Keratinocyte (primary cell): Measurements from ENCODE around the gene HS3ST3A1. TPM values are rescaled to one million over a fixed set of nuclear protein-coding genes. Genes with fewer than 3 reads are reported as not detected.

ENCODE experiments used
- DNase-seq: peaks from one replicate; pipeline ENCODE4 v3.0.0-alpha.2; 2011; ENCODE audit warnings: low read depth, missing footprints, low spot score
- FAIRE-seq: peaks from 2 replicates; lab custom pipeline; 2011; peaks lifted over from hg19 to GRCh38; lab: Jason Lieb, UNC
- H2AFZ ChIP-seq: 2 replicates; pipeline ENCODE4 v1.6.0; 2012; ENCODE audit warnings: low read length, control low read depth, inconsistent platforms; ENCODE audit not compliant: control insufficient read depth
- H3K27ac ChIP-seq: 2 replicates; pipeline ENCODE4 v1.5.1; 2011; ENCODE audit warnings: low read length; ENCODE audit not compliant: control insufficient read depth, insufficient read depth
- H3K27me3 ChIP-seq: 3 replicates; pipeline ENCODE4 v1.6.0; 2011; ENCODE audit warnings: low read length; ENCODE audit not compliant: control insufficient read depth, insufficient read depth; ENCODE audit errors: extremely low read depth
- H3K36me3 ChIP-seq, 2 experiments: 2 replicates in 1 of 2; 3 replicates in 1 of 2; pipeline ENCODE4 v1.5.1; 2011; ENCODE audit warnings: low read length in 2 of 2, mild to moderate bottlenecking in 1 of 2; ENCODE audit not compliant: control insufficient read depth in 2 of 2, insufficient read depth in 2 of 2; ENCODE audit errors: extremely low read depth in 1 of 2
- H3K4me1 ChIP-seq: 3 replicates; pipeline ENCODE4 v1.5.1; 2011; ENCODE audit warnings: low read length; ENCODE audit not compliant: control insufficient read depth, insufficient read depth; ENCODE audit errors: extremely low read depth
- H3K4me2 ChIP-seq: 3 replicates; pipeline ENCODE4 v1.6.0; 2011; ENCODE audit warnings: low read depth, low read length; ENCODE audit not compliant: control insufficient read depth, insufficient read depth; ENCODE audit errors: extremely low read depth
- H3K4me3 ChIP-seq, 3 experiments: fragments of 200-600 bp in 1 of 3; sonication (generic) in 1 of 3; 2 replicates in 2 of 3; 3 replicates in 1 of 3; pipeline ENCODE4 v1.5.1; 2011 to 2016; ENCODE audit warnings: low read length in 3 of 3, mild to moderate bottlenecking in 3 of 3, control low read depth in 2 of 3, inconsistent platforms in 1 of 3, low read depth in 1 of 3, mixed read lengths in 1 of 3, mixed run types in 1 of 3, moderate library complexity in 1 of 3; ENCODE audit not compliant: control insufficient read depth in 2 of 3, insufficient read depth in 2 of 3; ENCODE audit errors: extremely low read depth in 1 of 3
- H3K79me2 ChIP-seq: 2 replicates; pipeline ENCODE4 v1.6.0; 2012; ENCODE audit warnings: low read length; ENCODE audit not compliant: control insufficient read depth, insufficient read depth
- H3K9ac ChIP-seq: 3 replicates; pipeline ENCODE4 v1.6.0; 2011; ENCODE audit warnings: low read length; ENCODE audit not compliant: control insufficient read depth, insufficient read depth; ENCODE audit errors: extremely low read depth
- H3K9me1 ChIP-seq: 3 replicates; pipeline ENCODE4 v1.6.0; 2011; ENCODE audit warnings: low read length; ENCODE audit not compliant: control insufficient read depth, insufficient read depth; ENCODE audit errors: extremely low read depth
- H3K9me3 ChIP-seq: 2 replicates; pipeline ENCODE4 v1.5.1; 2012; ENCODE audit warnings: low read depth, low read length; ENCODE audit not compliant: control insufficient read depth
- H4K20me1 ChIP-seq: 3 replicates; pipeline ENCODE4 v1.6.0; 2011; ENCODE audit warnings: low read length; ENCODE audit not compliant: control insufficient read depth, insufficient read depth; ENCODE audit errors: extremely low read depth
- EZH2 ChIP-seq: IDR thresholded peaks from one replicate; pipeline ENCODE4 v1.6.1; 2012; ENCODE audit warnings: inconsistent platforms, mild to moderate bottlenecking, low read length, moderate library complexity
- dilution Hi-C: fragments of 300-500 bp; cut with MboI; formaldehyde crosslinking; loops from one replicate; pipeline ENCODE4 v1.7.0; 2020; ENCODE audit warnings: low sequenced_read_pairs; ENCODE audit not compliant: extremely low pct_ligation_motif_present
- polyA plus RNA-seq, 5 experiments: library from polyadenylated mRNA; depleted of rRNA in 3 of 5; stranded (reverse) in 3 of 5; stranded (forward) in 1 of 5; unstranded in 1 of 5; fragments of >200 nt; gene quantifications; 1 replicate in 1 of 5; 2 replicates in 3 of 5; 3 replicates in 1 of 5; pipeline versions ENCODE4 v1.2.1 to v1.2.3, GENCODE V29; 2011 to 2012; ENCODE audit warnings: missing spikeins in 2 of 5, low read depth in 1 of 5, low replicate concordance in 1 of 5
- TF ChIP-seq, protein P1 (sequence below), 3 experiments: IDR thresholded peaks in 1 of 3; conservative IDR thresholded peaks in 1 of 3; optimal IDR thresholded peaks in 1 of 3; 2 replicates in 2 of 3; 3 replicates in 1 of 3; pipeline versions ENCODE3 to v1.5.1; 2011; ENCODE audit warnings: low read length in 3 of 3, mild to moderate bottlenecking in 3 of 3, moderate library complexity in 2 of 3, control low read depth in 1 of 3, inconsistent platforms in 1 of 3; ENCODE audit not compliant: insufficient read depth in 2 of 3; ENCODE audit errors: extremely low read depth in 1 of 3

HS3ST3A1 gene
- polyA plus RNA-seq, 1 donor (not counting 4 experiments of a cell fraction or from before 2014, with no cell fraction given), result 0.04 TPM

DNA sequence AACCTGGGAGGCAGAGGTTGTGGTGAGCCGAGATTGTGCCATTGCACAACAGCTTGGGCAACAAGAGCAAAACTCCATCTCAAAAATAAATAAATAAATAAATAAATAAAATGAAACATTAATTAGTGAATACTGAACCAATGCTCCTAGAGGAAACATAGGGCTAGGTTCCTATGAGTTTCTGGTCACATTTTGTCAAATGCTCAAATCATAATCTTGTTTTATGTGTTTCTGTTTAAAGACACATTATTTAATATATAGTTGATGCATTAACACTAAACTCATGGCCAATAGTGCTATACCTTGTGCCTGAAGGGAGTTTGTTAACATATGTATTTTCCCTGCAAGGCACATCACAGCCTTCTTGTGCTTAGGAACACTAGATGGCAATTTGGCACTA is 66.8 kb downstream of the HS3ST3A1 start:
- no peaks in the 10 kb centered on the region for H4K20me1 ChIP-seq
- no peak for FAIRE-seq
- no peak overlapping the region for H3K4me3 ChIP-seq
- H3K27me3 ChIP-seq, result no peaks in the 10 kb centered on the region
- no peaks in the 10 kb centered on the region for H3K36me3 ChIP-seq
- H3K9me3 ChIP-seq, result no peaks in the 10 kb centered on the region
- no peak overlapping the region for H3K4me2 ChIP-seq
- no peak overlapping the region for H2AFZ ChIP-seq
- DNase-seq, result no peak
- H3K4me1 ChIP-seq, result no peaks in the 10 kb centered on the region
- H3K27ac ChIP-seq, result no peak overlapping the region
- no peaks in the 10 kb centered on the region for H3K9me1 ChIP-seq
- H3K9ac ChIP-seq, result no peak overlapping the region
- TF ChIP-seq EZH2, result no peak
- TF ChIP-seq, protein P1, sequence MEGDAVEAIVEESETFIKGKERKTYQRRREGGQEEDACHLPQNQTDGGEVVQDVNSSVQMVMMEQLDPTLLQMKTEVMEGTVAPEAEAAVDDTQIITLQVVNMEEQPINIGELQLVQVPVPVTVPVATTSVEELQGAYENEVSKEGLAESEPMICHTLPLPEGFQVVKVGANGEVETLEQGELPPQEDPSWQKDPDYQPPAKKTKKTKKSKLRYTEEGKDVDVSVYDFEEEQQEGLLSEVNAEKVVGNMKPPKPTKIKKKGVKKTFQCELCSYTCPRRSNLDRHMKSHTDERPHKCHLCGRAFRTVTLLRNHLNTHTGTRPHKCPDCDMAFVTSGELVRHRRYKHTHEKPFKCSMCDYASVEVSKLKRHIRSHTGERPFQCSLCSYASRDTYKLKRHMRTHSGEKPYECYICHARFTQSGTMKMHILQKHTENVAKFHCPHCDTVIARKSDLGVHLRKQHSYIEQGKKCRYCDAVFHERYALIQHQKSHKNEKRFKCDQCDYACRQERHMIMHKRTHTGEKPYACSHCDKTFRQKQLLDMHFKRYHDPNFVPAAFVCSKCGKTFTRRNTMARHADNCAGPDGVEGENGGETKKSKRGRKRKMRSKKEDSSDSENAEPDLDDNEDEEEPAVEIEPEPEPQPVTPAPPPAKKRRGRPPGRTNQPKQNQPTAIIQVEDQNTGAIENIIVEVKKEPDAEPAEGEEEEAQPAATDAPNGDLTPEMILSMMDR (optimal IDR thresholded peaks at IDR 0.05 in 1 of 3, IDR thresholded peaks at IDR 0.05 in 1 of 3, conservative IDR thresholded peaks at IDR 0.05 in 1 of 3; ENCODE audit: extremely low read depth in 1 of 3, insufficient read depth in 2 of 3, low read length in 3 of 3), result no peak
- dilution Hi-C loops, result loop anchor here (25.0 kb wide), 1 partner anchor 98 kb away; no protein-coding TSS in a partner anchor
- H3K79me2 ChIP-seq, result no peaks in the 10 kb centered on the region

DNA sequence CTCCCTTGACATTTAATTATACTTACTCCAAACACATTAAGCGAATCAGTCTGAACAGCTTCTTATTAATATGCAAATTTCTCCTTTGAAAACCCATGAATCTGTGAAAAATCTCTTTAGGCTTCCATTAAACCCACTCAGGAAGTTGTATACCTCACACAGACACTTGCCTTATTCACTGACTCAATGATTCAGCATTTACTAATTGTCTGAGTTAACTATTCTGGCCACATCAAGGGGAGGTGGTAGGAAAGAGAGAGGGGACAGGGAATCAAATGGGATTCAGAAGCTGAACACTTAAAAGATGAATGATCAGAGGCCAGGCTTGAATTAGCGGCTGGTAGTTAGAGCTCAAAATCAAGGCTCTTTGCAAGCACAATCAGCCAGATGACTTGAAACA is 70.0 kb downstream of the HS3ST3A1 start:
- H3K36me3 ChIP-seq, result no peaks in the 10 kb centered on the region
- no peak overlapping the region for H2AFZ ChIP-seq
- H3K9me3 ChIP-seq, result no peaks in the 10 kb centered on the region
- TF ChIP-seq EZH2, result no peak
- TF ChIP-seq, protein P1 (optimal IDR thresholded peaks at IDR 0.05 in 1 of 3, IDR thresholded peaks at IDR 0.05 in 1 of 3, conservative IDR thresholded peaks at IDR 0.05 in 1 of 3; ENCODE audit: extremely low read depth in 1 of 3, insufficient read depth in 2 of 3, low read length in 3 of 3), result no peak
- H4K20me1 ChIP-seq, result no peaks in the 10 kb centered on the region
- H3K4me3 ChIP-seq, result no peak overlapping the region
- dilution Hi-C loops, result loop anchor here (25.0 kb wide), 1 partner anchor 94 kb away; no protein-coding TSS in a partner anchor
- no peak for FAIRE-seq
- H3K9ac ChIP-seq, result no peak overlapping the region
- no peaks in the 10 kb centered on the region for H3K79me2 ChIP-seq
- H3K4me1 ChIP-seq, result no peaks in the 10 kb centered on the region
- H3K4me2 ChIP-seq, result no peak overlapping the region
- no peak for DNase-seq
- no peaks in the 10 kb centered on the region for H3K9me1 ChIP-seq
- H3K27me3 ChIP-seq, result no peaks in the 10 kb centered on the region
- no peak overlapping the region for H3K27ac ChIP-seq
